HG02759 (cell line): ENCODE measurements around the gene NECTIN4.
A peak's percentile ranks its signal among the peaks of the same experiment; 100 is the strongest.
"Not testable (repeated sequence)": the region's sequence is repeated elsewhere in the genome, so short reads cannot be mapped to it uniquely, and the experiment has no call there.

Experiments
- ATAC-seq: cut with Tn5 transposase; IDR thresholded peaks from one replicate; pipeline ENCODE4 v1.9.1; 2021; ENCODE audit warnings: mild to moderate bottlenecking, moderate library complexity; ENCODE audit not compliant: unreplicated experiment

Gene NECTIN4

DNA sequence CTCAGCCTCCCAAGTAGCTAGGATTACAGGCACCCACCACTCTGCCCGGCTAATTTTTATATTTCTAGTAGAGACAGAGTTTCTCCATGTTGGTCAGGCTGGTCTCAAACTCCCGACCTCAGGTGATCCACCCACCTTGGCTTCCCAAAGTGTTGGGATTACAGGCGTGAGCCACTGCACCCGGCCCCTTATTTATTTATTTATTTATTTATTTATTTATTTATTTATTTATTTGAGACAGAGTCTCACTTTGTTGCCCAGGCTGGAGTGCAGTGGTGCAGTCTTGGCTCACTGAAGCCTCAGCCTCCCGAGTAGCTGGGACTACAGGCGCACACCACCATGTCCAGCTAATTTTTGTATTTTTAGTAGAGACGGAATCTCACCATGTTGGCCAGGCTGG lies 23.7 kb downstream of the NECTIN4 start:
- ATAC-seq, result not testable (repeated sequence)

DNA sequence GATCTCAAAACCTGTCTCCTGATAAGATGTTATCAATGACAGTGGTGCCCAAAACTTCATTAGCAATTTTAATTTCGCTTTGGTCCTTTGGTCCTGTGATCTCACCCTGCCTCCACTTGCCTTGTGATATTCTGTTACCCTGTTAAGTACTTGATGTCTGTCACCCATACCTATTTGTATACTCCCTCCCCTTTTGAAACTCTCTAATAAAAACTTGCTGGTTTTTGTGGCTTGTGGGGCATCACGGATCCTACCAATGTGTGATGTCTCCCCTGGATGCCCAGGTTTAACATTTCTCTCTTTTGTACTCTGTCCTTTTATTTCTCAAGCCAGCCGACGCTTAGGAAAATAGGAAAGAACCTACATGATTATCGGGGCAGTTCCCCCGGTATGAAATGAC lies 25.4 kb downstream of the NECTIN4 start:
- ATAC-seq, result not testable (repeated sequence)

DNA sequence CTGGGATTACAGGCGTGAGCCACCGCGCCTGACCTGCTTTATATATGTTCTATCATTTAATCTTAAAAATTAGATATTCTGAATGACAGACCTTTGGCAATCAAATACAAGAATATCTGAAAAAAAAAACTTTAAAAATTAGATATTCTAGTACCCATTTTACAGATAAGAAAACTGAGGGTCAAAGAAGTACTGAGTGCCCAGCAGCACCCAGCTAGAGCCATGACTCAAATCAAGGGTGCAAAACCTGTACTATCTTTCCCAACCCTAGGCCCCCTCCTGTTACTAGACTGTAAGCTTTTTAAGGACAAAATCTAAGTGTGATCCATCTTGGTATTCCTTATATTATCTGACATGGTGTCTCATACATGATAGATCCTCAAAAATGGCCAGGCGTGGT lies 27.9 kb downstream of the NECTIN4 start:
- ATAC-seq, result no peak

DNA sequence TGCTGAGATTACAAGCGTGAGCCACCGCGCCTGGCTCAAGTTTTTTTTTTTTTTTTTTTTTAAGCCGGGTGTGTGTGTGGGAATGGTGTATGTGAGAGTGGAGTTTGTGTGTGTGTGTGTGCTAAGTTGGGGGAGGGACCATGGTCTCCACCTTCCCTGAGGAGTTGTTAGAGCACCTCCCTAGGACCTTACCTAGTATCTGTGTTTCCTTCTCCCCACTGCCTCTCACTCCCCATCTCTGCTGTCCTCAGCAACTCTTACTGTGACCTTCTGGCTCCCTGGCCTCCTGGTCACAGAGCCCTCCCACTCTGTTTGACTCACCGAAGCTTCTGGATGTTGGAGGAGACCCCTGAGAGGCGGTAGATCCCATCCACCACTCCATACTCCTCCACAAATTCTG lies 30.1 kb downstream of the NECTIN4 start:
- no peak for ATAC-seq

DNA sequence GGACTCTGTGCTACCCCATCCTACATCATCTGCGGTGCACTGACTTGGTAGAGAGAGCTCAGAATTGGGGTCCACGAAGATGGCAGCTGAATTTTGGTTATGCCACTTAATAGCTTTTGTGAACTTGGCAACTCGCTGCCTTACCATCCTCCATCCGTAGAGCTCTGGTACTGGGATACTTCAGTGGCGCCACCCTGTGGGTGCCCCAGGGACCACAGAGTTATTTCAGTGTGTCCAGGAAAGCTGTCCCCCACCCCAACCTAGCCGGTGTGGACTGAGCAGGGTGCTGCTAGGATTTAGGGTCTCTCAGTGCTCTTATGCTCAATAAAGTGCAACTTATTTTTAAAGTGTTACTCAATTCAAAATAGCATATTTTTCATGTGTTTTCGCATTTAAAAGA lies 34.6 kb downstream of the NECTIN4 start:
- no peak for ATAC-seq

DNA sequence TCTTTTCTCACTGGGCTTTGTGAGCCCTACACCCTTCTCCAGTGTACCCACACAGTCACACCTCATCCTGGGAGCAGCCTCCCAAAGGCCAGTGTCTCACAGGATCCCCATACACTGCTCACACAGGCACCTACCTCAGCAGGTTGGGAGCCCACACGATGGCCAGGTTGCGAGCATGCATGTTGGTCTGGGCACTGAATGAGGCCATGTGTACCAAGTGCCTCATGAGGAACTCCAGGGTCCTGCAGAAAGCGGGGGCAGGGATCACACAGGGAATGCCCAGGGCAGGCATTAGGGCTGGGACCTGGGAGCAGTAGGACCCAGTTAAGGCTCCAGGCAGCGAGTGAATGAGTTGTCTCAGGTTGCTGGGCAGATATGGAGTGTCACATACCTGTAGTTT lies 35.1 kb downstream of the NECTIN4 start:
- no peak for ATAC-seq

GRCh38 chr1:161052899-161053298 lies 36.5 kb downstream of the NECTIN4 start:
- ATAC-seq, result no peak

DNA sequence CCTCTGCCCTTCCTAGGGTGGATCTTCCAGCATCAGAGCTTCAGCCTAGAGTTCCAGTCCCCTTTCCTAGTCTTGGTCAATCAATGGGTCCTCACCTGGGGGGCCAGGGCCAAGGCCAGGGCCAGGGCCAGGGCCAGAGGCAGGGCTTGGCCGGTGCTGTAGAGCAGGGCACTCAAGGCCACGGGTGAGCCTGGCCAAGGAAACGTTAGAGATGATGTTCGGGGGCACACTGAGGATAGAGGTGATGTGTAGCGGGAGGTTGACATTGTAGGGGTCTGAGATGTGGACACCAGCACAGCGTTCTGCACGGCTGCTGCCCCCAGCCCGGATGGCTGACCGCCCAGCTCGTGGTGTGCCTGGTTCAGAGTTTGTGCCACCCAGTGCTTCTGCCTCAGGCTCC lies 38.1 kb downstream of the NECTIN4 start:
- no peak for ATAC-seq

- ATAC-seq, result no peak
Observed at GRCh38 chr1:161048949-161049722, 40.2 kb downstream of the NECTIN4 start.

DNA sequence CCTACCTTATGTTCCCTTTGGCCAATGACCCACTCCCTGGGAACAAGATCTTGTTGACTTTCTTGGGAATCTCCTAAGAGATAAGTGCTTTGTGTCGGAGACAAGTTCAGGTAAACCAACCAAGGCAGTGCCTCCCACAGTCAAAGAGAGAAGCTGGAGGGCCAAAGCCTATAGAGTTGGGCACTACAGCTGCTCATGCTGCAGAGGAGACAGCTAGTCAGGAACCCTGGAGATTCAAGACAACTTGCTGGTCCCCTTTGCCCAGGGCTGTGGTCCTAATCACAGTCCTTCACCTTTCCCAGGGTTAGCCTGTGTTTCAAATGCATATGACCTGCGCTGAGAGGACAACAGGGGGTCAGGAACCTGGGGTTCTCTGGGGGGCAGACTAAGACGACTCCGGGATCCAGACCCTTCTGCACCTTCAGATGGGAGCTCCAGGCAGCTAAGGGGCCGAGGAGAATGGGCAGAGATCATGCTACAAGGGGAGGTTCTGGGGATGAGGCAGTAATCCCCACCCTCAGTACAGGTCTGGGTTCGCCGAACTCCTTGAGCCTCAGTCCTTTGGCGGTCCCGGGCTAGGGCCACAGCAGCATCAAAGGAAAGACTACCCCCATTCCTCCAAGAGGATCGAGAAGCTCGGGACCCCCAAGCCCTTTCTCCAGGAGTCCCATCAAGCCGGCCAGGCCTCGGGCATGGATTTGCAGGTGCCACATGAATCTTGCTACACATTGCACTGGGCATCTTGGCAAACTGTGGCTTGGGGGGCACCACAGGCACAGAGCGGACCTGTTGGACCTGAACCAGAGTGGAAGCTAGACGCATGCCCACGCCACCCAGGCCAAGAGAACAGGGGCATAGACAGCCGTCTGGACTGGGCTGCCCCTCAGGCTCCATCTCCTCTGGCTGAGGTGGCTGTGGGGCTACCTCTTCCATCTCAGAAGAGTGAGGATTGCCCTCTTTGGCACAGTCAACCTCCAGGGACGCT lies 41.6 kb downstream of the NECTIN4 start:
- no peak for ATAC-seq

- peak; percentile 33 for ATAC-seq
Observed at GRCh38 chr1:161046605-161047228, 42.6 kb downstream of the NECTIN4 start.

DNA sequence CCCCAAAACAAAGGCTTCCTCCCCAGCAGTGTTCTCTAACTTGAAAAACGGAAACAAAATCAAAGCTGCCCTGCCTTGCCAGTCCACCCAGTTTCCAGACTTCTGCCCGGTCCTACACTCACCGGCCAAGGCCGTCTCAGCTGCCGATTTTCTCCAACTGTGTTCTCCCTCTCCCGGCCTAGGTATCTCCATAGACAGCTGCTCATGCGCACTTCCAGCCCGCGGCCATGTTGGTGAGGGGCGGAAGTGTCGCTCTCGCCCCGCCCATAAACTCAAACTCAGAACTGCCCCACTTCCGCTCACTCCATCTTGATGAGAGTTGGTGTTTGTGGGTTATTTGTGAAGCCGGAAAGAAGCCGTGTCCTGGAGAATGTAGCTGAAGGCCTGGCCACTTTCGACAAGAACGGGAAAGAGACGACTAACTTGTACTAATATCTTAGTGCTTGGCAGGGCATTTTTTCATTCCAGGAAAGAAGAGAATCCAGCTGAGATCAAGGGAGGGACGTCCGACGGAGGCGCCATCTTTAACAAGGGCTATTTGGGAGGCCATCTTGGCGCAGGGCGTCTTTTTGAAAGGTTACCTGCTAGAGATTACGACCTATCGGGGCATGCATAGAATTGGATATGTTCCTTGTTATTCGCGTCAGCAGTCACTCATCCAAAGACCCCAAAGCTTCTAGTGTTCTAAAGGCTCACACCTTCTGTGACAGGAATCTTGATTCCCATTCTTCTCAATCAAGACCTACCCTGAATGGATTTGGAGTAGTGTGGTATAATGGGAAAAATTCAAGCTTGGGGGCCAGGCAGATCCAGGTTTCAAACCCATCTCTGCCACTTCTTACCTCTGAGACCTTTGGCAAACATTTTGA lies 43.4 kb downstream of the NECTIN4 start, which contains the start of gene USF1:
Gene USF1, minus strand, starts transcription at position 242 of the 869 bp plus-strand sequence. CDS start 2,702 bp downstream, outside the sequence.
- peak; percentile 70 for ATAC-seq

GRCh38 chr1:161044908-161045735 lies 44.2 kb downstream of the NECTIN4 start:
- ATAC-seq, result peak; percentile 57

- no peak for ATAC-seq
Observed at GRCh38 chr1:161044535-161044907, 44.8 kb downstream of the NECTIN4 start.

DNA sequence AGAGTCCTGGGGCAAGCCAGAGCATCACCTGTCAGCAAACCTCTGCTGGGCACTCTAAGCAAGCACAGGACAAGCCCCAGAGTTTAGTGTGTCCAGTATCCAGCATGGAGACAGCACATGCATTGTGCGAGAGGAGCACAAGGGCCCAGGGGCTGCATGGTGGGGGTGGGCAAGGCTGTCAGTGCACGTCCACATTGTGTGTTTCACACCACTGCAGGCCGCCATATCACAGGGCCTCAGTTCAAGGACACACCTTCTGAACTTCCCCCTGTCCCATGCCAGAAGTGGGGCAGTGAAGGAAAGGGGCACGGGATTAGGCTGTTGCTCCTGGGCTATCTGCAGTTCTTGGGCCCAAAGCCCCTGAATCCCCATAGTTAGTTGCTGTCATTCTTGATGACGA lies 49.8 kb downstream of the NECTIN4 start:
- no peak for ATAC-seq

- no peak for ATAC-seq
Observed at GRCh38 chr1:161039154-161039545, 50.2 kb downstream of the NECTIN4 start.

DNA sequence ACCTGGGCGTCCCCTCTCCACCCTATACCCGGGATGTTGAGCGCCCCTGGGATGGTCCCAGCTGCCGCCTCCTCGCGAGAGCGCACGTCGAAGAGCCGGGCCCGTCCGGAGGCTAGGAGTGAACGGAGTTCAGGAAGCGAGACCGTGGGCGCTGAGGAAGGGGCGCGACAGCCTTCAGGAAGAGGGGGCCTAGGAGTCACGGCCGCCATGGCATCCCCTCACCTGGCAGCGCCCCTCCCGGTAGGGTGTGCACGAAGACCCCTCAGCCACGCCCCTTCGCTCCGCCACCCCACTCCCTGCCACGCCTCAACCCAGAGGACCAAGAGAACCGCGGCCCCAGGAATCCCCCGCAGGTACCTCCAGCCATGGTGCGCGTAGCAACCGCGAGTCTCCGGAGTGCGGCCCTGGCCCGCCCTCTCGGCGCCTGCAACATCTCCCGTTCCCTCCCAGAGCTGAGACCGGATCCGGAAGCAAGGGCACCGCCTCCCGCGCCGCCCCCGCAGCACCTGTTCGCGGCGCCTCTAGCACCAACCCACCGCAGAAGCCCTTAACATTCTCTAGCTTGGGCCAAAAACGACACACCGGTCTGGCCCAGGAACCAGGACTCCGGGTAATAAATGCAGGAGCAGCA lies 50.7 kb downstream of the NECTIN4 start, which contains the start of gene TSTD1:
Gene TSTD1, minus strand, starts transcription at position 442 of the 631 bp plus-strand sequence. Its CDS starts 75 bp downstream, at position 367.
- peak; percentile 80 for ATAC-seq

DNA sequence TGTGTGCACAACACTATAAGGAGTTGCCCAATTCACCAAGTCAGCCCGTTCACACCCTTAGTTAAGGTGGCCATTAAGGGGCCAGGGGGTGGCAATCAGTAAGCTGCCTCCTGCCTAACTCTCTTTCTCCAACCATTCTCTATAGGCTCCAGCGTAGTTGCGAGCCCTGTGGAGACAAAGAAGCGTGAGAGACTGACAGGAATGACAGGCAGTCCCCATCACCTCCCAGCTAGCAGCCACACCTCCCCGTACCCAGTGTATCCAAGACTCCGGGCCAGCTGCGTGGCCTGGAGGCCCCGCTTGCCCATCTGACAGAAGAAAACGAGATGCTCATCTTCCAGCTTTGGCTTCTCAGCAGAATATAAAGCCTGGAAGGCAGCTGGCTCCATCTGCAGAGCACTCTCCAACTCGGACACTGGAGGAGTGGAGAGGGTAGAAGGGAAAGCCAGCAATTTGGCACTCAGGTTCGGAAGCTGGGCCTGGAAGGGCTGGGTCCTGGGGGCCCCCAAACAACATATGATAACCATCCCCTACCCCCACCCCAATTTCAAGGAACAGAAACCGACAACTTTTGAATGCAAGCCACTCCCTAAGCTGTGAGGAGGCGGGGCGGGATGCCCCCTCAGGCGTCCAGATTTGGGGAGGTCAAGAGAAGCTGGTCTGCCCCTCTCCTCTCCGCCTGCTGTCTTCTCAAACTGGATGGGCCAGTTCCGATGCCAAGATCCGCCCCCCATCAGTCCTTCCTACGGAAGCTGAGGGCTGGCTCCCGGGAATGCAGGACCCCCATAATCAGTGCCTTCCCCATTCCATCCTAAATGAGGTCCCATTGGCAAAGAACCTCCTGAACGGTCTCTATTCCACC lies 51.5 kb downstream of the NECTIN4 start:
- ATAC-seq, result no peak
